ENCODE results near the gene AVPR2.

The AVPR2 gene

DNA sequence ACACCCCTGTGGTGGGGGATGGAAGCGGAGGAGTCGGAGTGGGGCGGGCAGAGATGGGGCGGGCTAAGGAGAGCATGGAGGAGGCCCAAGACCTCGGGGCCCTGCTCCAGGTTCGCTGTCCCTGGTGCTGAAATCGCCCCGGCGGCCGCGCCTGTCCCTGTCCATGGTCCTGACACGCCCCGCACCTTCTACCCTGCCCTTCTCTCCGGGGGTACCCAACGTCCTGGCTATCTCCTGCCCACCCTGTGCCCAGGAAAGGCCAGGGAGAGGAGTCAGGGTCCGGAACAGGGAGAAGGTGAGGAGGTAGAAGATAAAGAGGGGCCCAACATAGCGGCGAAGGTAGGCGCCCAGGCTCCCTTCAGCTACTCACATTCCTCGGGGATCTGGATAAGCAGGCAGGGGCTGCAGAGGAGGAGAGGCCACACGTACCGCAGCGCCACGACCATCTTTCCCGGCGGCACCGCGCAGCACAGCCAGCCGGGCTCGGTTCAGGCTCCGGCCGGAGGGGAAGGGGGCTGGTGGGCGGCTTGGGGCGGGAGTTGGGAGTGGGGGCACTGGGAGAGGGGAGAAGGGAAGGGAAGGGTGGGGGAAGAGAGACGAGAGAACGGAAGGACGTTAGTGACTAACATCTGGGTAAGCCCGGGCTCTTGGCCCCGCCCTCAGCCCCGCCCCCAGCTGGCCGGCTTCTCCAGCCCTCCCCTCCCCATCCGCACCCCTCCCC is 28.9 kb upstream of the AVPR2 start (continued):
- TF ChIP-seq, protein P1, sequence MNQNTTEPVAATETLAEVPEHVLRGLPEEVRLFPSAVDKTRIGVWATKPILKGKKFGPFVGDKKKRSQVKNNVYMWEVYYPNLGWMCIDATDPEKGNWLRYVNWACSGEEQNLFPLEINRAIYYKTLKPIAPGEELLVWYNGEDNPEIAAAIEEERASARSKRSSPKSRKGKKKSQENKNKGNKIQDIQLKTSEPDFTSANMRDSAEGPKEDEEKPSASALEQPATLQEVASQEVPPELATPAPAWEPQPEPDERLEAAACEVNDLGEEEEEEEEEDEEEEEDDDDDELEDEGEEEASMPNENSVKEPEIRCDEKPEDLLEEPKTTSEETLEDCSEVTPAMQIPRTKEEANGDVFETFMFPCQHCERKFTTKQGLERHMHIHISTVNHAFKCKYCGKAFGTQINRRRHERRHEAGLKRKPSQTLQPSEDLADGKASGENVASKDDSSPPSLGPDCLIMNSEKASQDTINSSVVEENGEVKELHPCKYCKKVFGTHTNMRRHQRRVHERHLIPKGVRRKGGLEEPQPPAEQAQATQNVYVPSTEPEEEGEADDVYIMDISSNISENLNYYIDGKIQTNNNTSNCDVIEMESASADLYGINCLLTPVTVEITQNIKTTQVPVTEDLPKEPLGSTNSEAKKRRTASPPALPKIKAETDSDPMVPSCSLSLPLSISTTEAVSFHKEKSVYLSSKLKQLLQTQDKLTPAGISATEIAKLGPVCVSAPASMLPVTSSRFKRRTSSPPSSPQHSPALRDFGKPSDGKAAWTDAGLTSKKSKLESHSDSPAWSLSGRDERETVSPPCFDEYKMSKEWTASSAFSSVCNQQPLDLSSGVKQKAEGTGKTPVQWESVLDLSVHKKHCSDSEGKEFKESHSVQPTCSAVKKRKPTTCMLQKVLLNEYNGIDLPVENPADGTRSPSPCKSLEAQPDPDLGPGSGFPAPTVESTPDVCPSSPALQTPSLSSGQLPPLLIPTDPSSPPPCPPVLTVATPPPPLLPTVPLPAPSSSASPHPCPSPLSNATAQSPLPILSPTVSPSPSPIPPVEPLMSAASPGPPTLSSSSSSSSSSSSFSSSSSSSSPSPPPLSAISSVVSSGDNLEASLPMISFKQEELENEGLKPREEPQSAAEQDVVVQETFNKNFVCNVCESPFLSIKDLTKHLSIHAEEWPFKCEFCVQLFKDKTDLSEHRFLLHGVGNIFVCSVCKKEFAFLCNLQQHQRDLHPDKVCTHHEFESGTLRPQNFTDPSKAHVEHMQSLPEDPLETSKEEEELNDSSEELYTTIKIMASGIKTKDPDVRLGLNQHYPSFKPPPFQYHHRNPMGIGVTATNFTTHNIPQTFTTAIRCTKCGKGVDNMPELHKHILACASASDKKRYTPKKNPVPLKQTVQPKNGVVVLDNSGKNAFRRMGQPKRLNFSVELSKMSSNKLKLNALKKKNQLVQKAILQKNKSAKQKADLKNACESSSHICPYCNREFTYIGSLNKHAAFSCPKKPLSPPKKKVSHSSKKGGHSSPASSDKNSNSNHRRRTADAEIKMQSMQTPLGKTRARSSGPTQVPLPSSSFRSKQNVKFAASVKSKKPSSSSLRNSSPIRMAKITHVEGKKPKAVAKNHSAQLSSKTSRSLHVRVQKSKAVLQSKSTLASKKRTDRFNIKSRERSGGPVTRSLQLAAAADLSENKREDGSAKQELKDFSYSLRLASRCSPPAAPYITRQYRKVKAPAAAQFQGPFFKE (tag by site-specific recombination; IDR thresholded peaks at IDR 0.05; ENCODE audit: borderline replicate concordance), result no peak
- TF ChIP-seq ZNF23 (tag by site-specific recombination; IDR thresholded peaks at IDR 0.05; ENCODE audit: borderline replicate concordance), result no peak
- TF ChIP-seq ZNF843 (tag by site-specific recombination; IDR thresholded peaks at IDR 0.05), result no peak
- TF ChIP-seq ZNF169 (tag by site-specific recombination; IDR thresholded peaks at IDR 0.05), result no peak
- TF ChIP-seq, protein P2, sequence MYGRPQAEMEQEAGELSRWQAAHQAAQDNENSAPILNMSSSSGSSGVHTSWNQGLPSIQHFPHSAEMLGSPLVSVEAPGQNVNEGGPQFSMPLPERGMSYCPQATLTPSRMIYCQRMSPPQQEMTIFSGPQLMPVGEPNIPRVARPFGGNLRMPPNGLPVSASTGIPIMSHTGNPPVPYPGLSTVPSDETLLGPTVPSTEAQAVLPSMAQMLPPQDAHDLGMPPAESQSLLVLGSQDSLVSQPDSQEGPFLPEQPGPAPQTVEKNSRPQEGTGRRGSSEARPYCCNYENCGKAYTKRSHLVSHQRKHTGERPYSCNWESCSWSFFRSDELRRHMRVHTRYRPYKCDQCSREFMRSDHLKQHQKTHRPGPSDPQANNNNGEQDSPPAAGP (tag by site-specific recombination; IDR thresholded peaks at IDR 0.05), result peak; percentile 74; the same call in 1 of the 2 replicates
- no peak for TF ChIP-seq PRDM1 (tag by site-specific recombination; IDR thresholded peaks at IDR 0.05)
- no peak for TF ChIP-seq ZNF473 (tag by site-specific recombination; IDR thresholded peaks at IDR 0.05)
- no peak for TF ChIP-seq SETDB1 (IDR thresholded peaks at IDR 0.05; ENCODE audit: insufficient read length, low read length)
- no peak for TF ChIP-seq ZNF248 (tag by site-specific recombination; IDR thresholded peaks at IDR 0.05)
- TF ChIP-seq, protein P3, sequence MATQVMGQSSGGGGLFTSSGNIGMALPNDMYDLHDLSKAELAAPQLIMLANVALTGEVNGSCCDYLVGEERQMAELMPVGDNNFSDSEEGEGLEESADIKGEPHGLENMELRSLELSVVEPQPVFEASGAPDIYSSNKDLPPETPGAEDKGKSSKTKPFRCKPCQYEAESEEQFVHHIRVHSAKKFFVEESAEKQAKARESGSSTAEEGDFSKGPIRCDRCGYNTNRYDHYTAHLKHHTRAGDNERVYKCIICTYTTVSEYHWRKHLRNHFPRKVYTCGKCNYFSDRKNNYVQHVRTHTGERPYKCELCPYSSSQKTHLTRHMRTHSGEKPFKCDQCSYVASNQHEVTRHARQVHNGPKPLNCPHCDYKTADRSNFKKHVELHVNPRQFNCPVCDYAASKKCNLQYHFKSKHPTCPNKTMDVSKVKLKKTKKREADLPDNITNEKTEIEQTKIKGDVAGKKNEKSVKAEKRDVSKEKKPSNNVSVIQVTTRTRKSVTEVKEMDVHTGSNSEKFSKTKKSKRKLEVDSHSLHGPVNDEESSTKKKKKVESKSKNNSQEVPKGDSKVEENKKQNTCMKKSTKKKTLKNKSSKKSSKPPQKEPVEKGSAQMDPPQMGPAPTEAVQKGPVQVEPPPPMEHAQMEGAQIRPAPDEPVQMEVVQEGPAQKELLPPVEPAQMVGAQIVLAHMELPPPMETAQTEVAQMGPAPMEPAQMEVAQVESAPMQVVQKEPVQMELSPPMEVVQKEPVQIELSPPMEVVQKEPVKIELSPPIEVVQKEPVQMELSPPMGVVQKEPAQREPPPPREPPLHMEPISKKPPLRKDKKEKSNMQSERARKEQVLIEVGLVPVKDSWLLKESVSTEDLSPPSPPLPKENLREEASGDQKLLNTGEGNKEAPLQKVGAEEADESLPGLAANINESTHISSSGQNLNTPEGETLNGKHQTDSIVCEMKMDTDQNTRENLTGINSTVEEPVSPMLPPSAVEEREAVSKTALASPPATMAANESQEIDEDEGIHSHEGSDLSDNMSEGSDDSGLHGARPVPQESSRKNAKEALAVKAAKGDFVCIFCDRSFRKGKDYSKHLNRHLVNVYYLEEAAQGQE (tag by site-specific recombination; IDR thresholded peaks at IDR 0.05), result peak; percentile 100
- TF ChIP-seq, protein P4, sequence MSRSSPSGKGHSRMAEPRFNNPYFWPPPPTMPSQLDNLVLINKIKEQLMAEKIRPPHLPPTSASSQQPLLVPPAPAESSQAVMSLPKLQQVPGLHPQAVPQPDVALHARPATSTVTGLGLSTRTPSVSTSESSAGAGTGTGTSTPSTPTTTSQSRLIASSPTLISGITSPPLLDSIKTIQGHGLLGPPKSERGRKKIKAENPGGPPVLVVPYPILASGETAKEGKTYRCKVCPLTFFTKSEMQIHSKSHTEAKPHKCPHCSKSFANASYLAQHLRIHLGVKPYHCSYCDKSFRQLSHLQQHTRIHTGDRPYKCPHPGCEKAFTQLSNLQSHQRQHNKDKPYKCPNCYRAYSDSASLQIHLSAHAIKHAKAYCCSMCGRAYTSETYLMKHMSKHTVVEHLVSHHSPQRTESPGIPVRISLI (tag by site-specific recombination; IDR thresholded peaks at IDR 0.05), result no peak
- TF ChIP-seq ZNF2 (tag by site-specific recombination; IDR thresholded peaks at IDR 0.05), result peak; percentile 80; the same call in 1 of the 2 replicates
- TF ChIP-seq, protein P5, sequence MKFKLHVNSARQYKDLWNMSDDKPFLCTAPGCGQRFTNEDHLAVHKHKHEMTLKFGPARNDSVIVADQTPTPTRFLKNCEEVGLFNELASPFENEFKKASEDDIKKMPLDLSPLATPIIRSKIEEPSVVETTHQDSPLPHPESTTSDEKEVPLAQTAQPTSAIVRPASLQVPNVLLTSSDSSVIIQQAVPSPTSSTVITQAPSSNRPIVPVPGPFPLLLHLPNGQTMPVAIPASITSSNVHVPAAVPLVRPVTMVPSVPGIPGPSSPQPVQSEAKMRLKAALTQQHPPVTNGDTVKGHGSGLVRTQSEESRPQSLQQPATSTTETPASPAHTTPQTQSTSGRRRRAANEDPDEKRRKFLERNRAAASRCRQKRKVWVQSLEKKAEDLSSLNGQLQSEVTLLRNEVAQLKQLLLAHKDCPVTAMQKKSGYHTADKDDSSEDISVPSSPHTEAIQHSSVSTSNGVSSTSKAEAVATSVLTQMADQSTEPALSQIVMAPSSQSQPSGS (tag by site-specific recombination; IDR thresholded peaks at IDR 0.05; ENCODE audit: low read depth), result no peak
- no peak for TF ChIP-seq ZNF626 (tag by site-specific recombination; IDR thresholded peaks at IDR 0.05)
- TF ChIP-seq ZNF174 (tag by site-specific recombination; IDR thresholded peaks at IDR 0.05), result no peak
- TF ChIP-seq ZNF623 (tag by site-specific recombination; IDR thresholded peaks at IDR 0.05), result no peak
- TF ChIP-seq SCRT2 (tag by site-specific recombination; IDR thresholded peaks at IDR 0.05), result no peak
- TF ChIP-seq KLF9 (tag by site-specific recombination; IDR thresholded peaks at IDR 0.05; ENCODE audit: low read depth), result peak; percentile 94
- no peak for TF ChIP-seq ZNF558 (tag by site-specific recombination; IDR thresholded peaks at IDR 0.05)
- TF ChIP-seq, protein P6, sequence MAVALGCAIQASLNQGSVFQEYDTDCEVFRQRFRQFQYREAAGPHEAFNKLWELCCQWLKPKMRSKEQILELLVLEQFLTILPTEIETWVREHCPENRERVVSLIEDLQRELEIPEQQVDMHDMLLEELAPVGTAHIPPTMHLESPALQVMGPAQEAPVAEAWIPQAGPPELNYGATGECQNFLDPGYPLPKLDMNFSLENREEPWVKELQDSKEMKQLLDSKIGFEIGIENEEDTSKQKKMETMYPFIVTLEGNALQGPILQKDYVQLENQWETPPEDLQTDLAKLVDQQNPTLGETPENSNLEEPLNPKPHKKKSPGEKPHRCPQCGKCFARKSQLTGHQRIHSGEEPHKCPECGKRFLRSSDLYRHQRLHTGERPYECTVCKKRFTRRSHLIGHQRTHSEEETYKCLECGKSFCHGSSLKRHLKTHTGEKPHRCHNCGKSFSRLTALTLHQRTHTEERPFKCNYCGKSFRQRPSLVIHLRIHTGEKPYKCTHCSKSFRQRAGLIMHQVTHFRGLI (tag by site-specific recombination; IDR thresholded peaks at IDR 0.05), result no peak
- TF ChIP-seq ZNF514 (tag by site-specific recombination; IDR thresholded peaks at IDR 0.05), result no peak
- TF ChIP-seq ZNF274 (IDR thresholded peaks at IDR 0.05; ENCODE audit: low read length), result no peak
- TF ChIP-seq ZNF274 (tag by site-specific recombination; IDR thresholded peaks at IDR 0.05; ENCODE audit: borderline replicate concordance), result no peak
- no peak for TF ChIP-seq ZNF76 (tag by site-specific recombination; IDR thresholded peaks at IDR 0.05; ENCODE audit: borderline replicate concordance, low read depth)
- no peak for TF ChIP-seq ZNF202 (tag by site-specific recombination; IDR thresholded peaks at IDR 0.05; ENCODE audit: borderline replicate concordance)
